Hematopoietic multipotent progenitor cell (in vitro differentiated cells): ENCODE measurements around the gene S100A2. TPM values are rescaled to one million over a fixed set of nuclear protein-coding genes. Genes with fewer than 3 reads are reported as not detected.
"Not testable (repeated sequence)": the region's sequence is repeated elsewhere in the genome, so short reads cannot be mapped to it uniquely, and the experiment has no call there.

Source experiments
- DNase-seq, 3 donors: peaks; one replicate each; pipeline ENCODE4 v3.0.0-alpha.2; 2011 to 2015; ENCODE audit warnings: low read depth in 2 of 3, low spot score in 2 of 3
- total RNA-seq: library from RNA; depleted of rRNA; stranded (reverse); fragments of >200 nt; gene quantifications from one replicate; pipeline ENCODE4 v1.2.3, GENCODE V29; 2012

Gene S100A2
- total RNA-seq, 1 donor: 0.27 TPM

- peak in 2 of 3 donors; percentile 96 to 97 for DNase-seq
Measured at GRCh38 chr1:153566414-153567371, 1.0 kb upstream of the S100A2 start.

- DNase-seq: no peak
Measured at GRCh38 chr1:153563991-153564390, 1.7 kb downstream of the S100A2 start.

- no peak for DNase-seq
Measured at GRCh38 chr1:153563483-153563901, 2.2 kb downstream of the S100A2 start.

- DNase-seq: not testable (repeated sequence)
Measured at GRCh38 chr1:153562021-153562420, 3.6 kb downstream of the S100A2 start.

- DNase-seq: no peak
Measured at GRCh38 chr1:153561466-153561985, 4.1 kb downstream of the S100A2 start.

GRCh38 chr1:153560771-153561465 lies 4.7 kb downstream of the S100A2 start:
- no peak for DNase-seq

- no peak for DNase-seq
Measured at GRCh38 chr1:153560241-153560640, 5.4 kb downstream of the S100A2 start.

GRCh38 chr1:153557877-153558276 lies 7.8 kb downstream of the S100A2 start:
- DNase-seq: no peak

GRCh38 chr1:153556348-153556747 lies 9.3 kb downstream of the S100A2 start:
- DNase-seq: no peak

- no peak for DNase-seq
Measured at GRCh38 chr1:153553830-153554541, 11.7 kb downstream of the S100A2 start.

GRCh38 chr1:153553096-153553495 lies 12.5 kb downstream of the S100A2 start:
- DNase-seq: no peak

GRCh38 chr1:153552335-153552734 lies 13.3 kb downstream of the S100A2 start:
- no peak for DNase-seq

GRCh38 chr1:153550827-153551500 lies 14.7 kb downstream of the S100A2 start:
- peak in 1 of 3 donors; percentile 27 for DNase-seq

GRCh38 chr1:153550398-153550758 lies 15.3 kb downstream of the S100A2 start:
- no peak for DNase-seq

GRCh38 chr1:153549741-153550397 lies 15.8 kb downstream of the S100A2 start:
- no peak for DNase-seq

- DNase-seq: no peak
Measured at GRCh38 chr1:153548722-153549688, 16.6 kb downstream of the S100A2 start, which contains the start of gene S100A3. TSS of gene S100A3 (minus strand) at chr1:153549258. CDS start at chr1:153548485, 773 bp downstream.

- DNase-seq: no peak
Measured at GRCh38 chr1:153547560-153548551, 17.8 kb downstream of the S100A2 start.
